HTERT RPE-1 (cell line): ENCODE results near the gene IRF2.

Experiments used
- in situ Hi-C: fragments of 300-500 bp; cut with MboI; formaldehyde crosslinking; loops from 4 replicates; pipeline ENCODE4 v1.14.3; 2020; ENCODE audit warnings: low sequenced_read_pairs

IRF2 gene

DNA sequence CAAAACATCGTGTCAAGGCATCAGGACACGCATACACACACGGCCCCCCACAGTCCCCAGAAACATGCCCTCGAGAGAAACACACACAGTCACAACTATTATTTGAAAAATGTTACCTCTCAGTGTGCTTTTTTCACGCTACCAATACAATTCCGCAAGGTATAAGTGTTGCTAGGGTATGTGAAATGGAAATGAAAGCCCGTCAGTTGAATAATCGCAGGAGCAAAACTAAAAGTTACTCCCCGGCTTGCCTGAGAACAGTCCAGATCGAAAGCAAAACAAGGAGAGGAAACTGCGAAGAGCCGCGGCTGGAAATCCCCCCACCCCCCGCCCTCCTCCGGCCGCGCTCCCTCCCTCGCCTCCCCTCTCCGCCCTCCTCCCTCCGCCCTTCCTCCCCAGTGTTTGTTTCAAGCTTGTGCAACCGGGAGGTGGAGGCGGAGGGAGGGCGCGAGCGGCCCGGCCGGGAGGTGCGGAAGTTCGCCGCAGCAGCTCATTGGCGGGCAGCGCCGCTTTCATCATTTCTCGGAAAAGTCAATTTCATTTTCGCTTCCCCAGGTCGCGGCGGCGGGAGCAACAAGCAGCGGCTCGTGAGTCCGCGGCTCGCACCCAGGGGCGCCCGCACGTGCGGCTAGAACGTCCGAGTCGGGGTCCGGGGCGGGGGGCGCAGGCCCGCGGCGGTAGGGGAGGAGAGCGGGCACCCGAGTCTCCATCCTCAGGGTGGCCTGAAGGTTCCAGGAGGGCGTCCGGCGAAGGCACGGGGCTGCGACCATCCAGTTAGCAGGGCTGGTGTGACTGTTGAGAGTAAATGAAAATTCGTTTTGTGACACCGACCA, at the start of gene IRF2:
Gene IRF2, minus strand, starts transcription at position 288 of the 833 bp plus-strand sequence. CDS start 45,486 bp downstream, outside the sequence.
- in situ Hi-C loops: no loop called here

DNA sequence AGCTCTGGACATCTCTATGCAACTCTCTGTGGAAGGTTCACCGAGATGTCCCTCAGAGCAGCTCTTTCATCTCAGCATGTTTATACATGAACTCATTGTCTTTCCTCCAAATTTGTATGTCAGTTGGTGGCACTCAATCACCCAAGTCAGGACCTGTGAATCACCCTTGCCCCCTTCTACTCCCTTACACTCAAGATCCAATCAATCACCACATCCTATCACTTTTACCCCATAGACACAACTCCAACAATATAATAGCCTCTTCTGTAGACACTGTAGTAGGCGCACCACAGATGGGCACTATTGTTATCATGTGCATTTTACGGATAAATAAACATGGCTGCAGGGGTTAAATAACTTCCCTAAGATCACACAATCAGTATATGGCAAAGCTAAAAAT, 41.3 kb upstream of the IRF2 start:
- in situ Hi-C loops: no loop called here

- in situ Hi-C loops: no loop called here
Measured at GRCh38 chr4:184514121-184514988, 40.0 kb upstream of the IRF2 start.

GRCh38 chr4:184513802-184514120, 39.4 kb upstream of the IRF2 start:
- in situ Hi-C loops: no loop called here

DNA sequence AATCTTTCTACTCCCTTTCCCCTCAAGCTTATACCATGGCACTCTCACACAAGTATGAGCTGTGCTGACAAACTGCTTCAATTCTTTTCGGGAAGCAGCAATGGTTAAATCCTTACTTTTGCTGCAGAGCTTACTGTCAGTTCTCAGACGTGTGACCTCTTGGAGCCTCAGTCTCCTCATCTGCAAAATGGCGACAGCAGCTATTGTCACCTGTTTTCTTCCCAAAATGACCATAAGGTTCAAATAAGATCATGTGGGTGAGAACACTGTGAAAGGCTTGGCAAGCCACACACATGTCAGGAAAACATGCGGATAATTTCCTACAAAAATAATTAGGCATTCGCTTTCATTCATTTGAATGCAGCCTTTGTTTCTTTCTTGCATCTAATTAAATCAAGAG, 36.8 kb upstream of the IRF2 start:
- in situ Hi-C loops: no loop called here

- in situ Hi-C loops: no loop called here
Measured at GRCh38 chr4:184510401-184510800, 36.1 kb upstream of the IRF2 start.

- in situ Hi-C loops: no loop called here
Measured at GRCh38 chr4:184506527-184507121, 32.3 kb upstream of the IRF2 start.

DNA sequence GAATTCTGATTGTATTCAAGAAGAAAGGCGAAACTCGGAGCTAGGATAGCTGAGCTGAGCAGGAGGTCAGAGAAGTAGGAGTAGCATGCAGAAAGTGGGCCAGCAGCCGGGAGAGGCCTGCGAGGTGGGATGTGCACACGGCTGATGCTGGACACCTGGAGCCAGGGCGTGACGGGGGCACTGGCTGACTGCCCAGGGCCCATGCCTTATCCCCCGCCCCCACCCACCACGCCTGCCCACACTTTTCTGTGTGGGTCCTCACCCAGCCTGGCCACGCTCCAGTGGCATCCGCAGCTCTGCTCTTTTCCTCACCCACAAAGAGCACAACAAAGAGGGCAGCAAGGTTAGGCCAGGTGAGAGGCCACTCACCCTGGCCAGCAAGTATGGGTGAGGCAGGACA, 30.0 kb upstream of the IRF2 start:
- in situ Hi-C loops: no loop called here

DNA sequence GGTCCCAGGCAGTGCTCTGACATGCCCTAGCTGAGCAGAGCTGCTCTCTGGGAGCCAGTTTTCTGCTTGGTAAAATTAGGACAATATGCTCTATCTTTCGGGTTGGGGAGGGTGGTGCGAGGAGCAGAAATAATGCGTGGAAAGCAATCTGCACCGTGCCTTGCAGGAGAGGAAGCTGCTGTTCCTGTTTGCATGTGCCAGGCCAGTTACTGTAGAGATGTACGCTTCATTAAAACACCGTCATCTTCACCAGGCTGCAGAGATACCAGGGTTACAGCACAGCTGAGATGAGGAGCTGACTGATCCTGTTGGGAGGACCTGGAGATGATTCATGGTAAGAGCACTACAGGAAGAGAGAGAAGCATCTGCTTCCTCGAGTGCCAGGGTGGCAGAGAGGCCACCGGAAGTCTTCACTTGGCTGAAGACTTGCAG, 29.5 kb upstream of the IRF2 start:
- in situ Hi-C loops: no loop called here

DNA sequence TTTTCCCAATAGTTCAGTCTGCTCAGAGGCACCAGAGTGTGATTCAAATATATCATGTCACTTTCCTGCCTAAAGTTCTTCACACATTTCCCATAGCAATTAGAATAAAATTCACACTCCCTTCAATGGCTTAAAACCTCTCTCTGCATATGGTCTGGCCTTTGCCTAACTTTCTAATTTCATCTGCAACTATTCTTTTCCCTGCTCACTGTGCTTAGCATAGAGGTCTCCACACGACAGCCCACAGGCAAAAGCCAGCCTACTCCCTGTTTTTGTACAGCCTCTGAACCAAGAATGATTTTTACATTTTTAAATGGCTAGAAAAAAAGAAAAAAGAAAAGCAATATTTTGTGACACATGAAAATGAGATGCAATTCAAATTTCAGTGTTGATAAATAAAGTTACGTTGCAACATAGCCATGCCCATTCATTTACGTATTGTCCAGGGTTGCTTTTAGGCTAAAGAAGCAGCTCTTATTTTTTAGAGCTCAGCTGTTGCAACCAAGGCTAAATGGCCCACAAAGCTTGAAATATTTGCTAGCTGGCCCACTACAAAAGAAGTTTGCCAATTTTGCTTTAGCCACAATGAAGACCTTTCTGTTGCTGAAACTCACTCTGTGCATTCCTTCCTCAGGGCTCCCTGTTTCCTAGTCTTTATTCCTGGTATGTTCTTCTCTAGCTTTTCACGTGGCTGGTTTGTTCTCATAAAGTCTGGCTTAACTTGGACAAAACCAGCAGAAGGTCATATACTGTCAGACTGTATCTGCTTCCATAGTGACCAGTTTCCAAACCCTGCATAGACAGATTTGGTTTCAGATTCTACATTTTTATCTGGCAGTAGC, 26.6 kb upstream of the IRF2 start:
- in situ Hi-C loops: no loop called here

DNA sequence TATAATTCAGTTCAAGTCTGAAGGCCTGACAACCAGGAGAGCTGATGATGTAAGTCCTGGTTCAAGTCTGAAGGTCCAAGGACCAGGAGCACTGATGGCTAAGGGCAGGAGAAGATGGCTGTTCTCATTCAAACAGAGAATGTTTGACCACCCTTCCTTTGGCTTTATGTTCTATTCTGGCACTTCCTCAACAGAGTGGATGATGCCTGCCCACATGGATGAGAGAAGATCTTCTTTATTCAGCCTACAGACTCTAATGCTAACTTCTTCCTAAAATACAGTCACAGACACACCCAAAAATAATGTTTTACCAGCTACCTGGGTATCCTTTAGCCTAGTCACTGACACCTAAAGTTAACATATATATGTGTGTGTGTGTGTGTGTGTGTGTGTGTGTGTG, 25.6 kb upstream of the IRF2 start:
- in situ Hi-C loops: no loop called here

DNA sequence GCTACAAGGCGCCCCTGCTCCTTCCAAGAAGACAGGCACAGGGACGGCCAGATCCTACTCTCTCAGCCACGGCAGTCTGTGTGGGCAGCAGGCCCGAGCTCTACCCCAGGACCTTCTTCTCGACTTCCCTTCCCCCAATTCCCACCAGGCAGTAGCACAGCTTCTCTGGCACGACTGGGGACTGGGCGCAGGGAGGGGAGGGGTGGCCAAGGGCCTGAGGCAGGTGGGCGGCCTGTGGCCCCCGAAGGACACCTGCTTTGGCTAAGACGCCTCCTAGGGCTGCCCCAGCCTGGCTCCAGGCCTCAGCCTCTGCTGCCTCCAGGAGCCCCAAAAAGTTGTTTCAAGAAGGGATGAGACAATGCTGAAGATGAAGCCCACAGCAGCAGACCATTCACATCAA, 24.2 kb upstream of the IRF2 start:
- in situ Hi-C loops: no loop called here

GRCh38 chr4:184489771-184490170, 15.4 kb upstream of the IRF2 start:
- in situ Hi-C loops: no loop called here

GRCh38 chr4:184487503-184487902, 13.2 kb upstream of the IRF2 start:
- in situ Hi-C loops: no loop called here

- in situ Hi-C loops: no loop called here
Measured at GRCh38 chr4:184485279-184485678, 10.9 kb upstream of the IRF2 start.

GRCh38 chr4:184481544-184481943, 7.2 kb upstream of the IRF2 start:
- in situ Hi-C loops: no loop called here

DNA sequence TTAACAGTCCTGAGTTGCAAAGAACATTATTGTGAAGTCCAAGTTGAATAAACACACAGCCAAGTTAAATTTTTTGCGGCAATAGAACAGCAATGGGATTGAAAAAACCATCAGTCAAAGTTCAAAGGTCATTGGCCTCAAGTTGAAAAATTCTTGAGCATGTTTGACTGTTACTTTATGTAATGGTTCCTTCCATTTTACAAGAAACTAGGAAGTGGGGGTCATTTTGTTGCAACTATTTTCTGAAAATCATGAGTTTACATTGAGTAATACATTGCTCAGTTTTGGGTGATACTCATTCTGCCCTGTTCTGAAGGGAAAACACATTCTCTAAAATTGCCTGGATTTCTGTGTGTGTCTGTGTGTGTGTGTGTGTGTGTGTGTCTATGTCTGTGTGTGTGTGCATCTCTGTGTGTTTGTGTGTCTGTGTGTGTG, 5.2 kb upstream of the IRF2 start:
- in situ Hi-C loops: no loop called here

DNA sequence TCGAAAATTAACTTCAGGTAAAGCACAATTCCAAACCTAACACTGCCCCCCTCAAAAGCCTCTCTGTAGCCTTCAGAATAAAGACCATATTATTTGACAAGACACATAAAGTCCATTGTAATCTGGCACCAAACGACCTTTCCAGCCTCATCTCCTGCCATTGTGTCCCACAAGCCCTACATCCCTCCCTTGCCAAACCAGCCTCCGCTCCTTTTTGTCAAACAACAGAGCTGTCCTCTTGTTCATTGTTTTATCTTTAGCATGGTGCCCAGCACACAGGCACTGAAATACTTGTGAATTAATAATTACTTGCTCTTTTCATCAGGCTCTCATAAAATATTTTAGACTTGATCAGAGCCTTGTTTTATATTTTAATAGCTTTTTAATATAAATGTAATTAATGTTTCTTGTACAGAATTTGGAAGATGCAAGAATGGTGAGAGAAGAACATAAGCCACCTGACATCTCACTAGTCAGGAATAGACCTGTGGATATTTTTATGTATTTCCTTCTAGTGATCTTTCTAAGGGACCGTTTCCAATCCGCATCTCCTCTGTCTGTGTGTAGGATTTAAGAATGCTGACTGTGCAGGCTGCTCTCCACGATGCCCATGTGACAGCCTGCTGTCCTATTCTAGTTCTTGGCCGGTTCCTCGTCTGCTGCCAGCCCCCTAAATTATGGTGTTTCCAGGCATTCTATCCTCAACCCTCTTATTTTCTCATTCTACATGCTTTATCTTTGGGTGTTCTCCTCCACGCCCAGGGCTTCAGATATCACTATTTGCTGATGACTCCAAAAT, 3.0 kb upstream of the IRF2 start:
- in situ Hi-C loops: no loop called here

GRCh38 chr4:184476695-184477094, 2.3 kb upstream of the IRF2 start:
- in situ Hi-C loops: no loop called here

DNA sequence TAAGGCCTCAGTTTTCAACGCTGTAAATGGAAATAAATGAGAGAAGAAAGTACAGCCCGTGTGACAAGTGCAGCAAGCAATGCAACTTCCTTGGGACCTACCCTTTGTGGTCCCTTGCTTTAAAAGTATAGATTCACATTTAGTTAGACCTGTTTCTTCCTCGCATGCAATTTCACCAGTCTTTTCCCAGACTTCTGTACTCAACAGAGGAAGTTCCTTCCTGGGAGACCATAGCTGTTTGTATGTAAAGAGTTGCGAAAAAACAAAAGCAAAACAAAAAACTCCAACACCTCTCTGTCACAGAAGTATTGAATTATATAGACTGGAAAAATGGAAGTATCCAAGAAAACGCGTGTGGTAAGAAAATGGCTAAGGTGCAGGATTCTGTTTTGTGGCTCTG, 1.1 kb upstream of the IRF2 start:
- in situ Hi-C loops: no loop called here
